ENCODE measurements around the gene SELENOS. TPM values are rescaled to one million over a fixed set of nuclear protein-coding genes. Genes with fewer than 3 reads are reported as not detected.

The SELENOS gene
- total and polyA plus RNA-seq, 9 of the 15 experiments (the other 6 are each of a cell fraction or from before 2014, with no cell fraction given): 24.9 to 57.4 (median 47.9) TPM

DNA sequence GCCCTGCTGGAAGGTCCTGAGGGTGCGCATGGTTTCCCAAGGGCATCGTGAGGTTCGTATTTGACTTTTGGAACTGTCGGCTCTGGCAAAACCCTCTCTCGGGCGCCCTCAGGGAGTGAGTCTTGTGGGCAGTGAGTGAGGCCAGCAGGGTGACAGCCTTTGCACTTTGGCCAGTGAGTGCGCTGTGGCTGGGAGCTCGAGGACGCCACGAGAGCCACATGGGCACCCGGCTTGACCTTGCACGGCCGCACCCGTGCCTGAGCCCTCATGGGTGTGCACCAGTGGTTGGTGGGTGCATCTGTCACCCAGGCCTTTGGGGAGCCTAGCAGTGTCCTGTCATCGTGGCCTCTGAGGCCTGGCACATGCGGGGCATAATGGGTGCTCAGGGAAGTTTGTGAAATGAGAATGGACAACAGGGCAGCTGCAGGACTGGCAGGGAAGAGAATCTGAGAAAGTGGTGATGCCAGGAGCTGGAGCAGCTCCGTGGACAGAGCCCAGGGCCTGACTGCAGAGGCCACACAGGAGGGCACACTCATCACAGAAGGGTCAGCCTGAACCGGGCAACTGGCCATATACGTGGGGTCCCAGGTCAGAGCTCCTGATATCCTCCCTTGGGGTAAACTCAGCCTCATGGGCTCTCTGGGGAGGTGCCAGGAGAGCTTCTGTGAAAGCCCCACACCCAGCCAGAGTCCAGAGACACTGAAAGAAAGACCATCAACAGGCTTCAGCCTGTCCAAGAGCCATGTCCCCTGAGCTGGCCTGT lies 48.2 kb upstream of the SELENOS start:
- Histone ChIP-seq H3K9ac (ENCODE audit: insufficient read depth in 1 of 2, low read depth in 2 of 2, low read length in 2 of 2) (peak overlapping the region in 1 of 2 experiments; percentile 17; a peak in 1 of 4 replicates), H3K36me3 (ENCODE audit: control insufficient read depth, insufficient read depth, low read length) (no peaks in the 10 kb centered on the region), H3K27ac (ENCODE audit: extremely low read depth, low read depth, low read length) (no peak overlapping the region), H3K9me1 (ENCODE audit: control insufficient read depth, insufficient read depth, low read length) (no peaks in the 10 kb centered on the region), H2AFZ (ENCODE audit: low read depth, low read length) (no peak overlapping the region), H4K20me1 (replicated peaks; ENCODE audit: control insufficient read depth, insufficient read depth, low read length) (no peaks in the 10 kb centered on the region), H3K4me2 (ENCODE audit: insufficient read depth, low read length) (no peak overlapping the region), H3K27me3 (ENCODE audit: control insufficient read depth in 2 of 2, insufficient read depth in 2 of 2, low read length in 2 of 2) (peaks cover 0 to 22% of the 10 kb centered on the region in 2 experiments; a peak in 2 of 5 replicates), H3K79me2 (ENCODE audit: control insufficient read depth, insufficient read depth, low read length) (no peaks in the 10 kb centered on the region), H3K4me3 (no peak overlapping the region), H3K4me1 (replicated peaks in 1 of 2; ENCODE audit: control insufficient read depth in 2 of 2, insufficient read depth in 2 of 2, low read length in 2 of 2) (no peaks in the 10 kb centered on the region), H3K9me3 (replicated peaks; ENCODE audit: control insufficient read depth, insufficient read depth, low read depth, low read length) (no peaks in the 10 kb centered on the region)
- CTCF ChIA-PET (ENCODE audit: low intra/inter-chr PET ratio): no interaction called here
- ATAC-seq (no peak), DNase-seq (ENCODE audit: extremely low read depth in 1 of 4, low spot score in 3 of 4) (no peak), FAIRE-seq (no peak)
- intact Hi-C loops (cut with micrococcal nuclease) (no loop called here), in situ Hi-C loops (cut with MboI) (no loop called here)
- POLR2A ChIA-PET: interaction anchor here (1.3 kb wide), 1 partner anchor 10 kb away, joined by 3 read pairs; no protein-coding TSS in a partner anchor
- no TSS peak for BruUV-seq (replicated peaks)
- WGBS (ENCODE audit: insufficient coverage, low coverage, missing lambda C conversion rate): 37% methylated on average over 17 of the region's 19 CpGs
- TF ChIP-seq POLR2G (IDR thresholded peaks at IDR 0.05; ENCODE audit: low read depth, low read length) (peak; percentile 43; the same call in 1 of the 2 replicates), MTA1 (IDR thresholded peaks at IDR 0.05; ENCODE audit: borderline replicate concordance) (no peak)

- ChIA-PET POLR2A (interaction anchor here (0.8 kb wide), 1 partner anchor 22 kb away, joined by 5 read pairs; no protein-coding TSS in a partner anchor), CTCF (ENCODE audit: low intra/inter-chr PET ratio) (no interaction called here)
- H2AFZ ChIP-seq (ENCODE audit: low read depth, low read length): no peak overlapping the region
- intact Hi-C loops (cut with micrococcal nuclease) (no loop called here), in situ Hi-C loops (cut with MboI) (no loop called here)
- H3K9ac ChIP-seq (ENCODE audit: insufficient read depth in 1 of 2, low read depth in 2 of 2, low read length in 2 of 2): no peak overlapping the region; a peak in 1 of 4 replicates
- no peaks in the 10 kb centered on the region for H3K79me2 ChIP-seq (ENCODE audit: control insufficient read depth, insufficient read depth, low read length)
- FAIRE-seq: no peak
- WGBS (ENCODE audit: insufficient coverage, low coverage, missing lambda C conversion rate): 50% methylated on average over 13 of the region's 13 CpGs
- no peaks in the 10 kb centered on the region for H4K20me1 ChIP-seq (replicated peaks; ENCODE audit: control insufficient read depth, insufficient read depth, low read length)
- no peak overlapping the region for H3K4me3 ChIP-seq
- no peaks in the 10 kb centered on the region for H3K4me1 ChIP-seq (replicated peaks in 1 of 2; ENCODE audit: control insufficient read depth in 2 of 2, insufficient read depth in 2 of 2, low read length in 2 of 2)
- H3K4me2 ChIP-seq (ENCODE audit: insufficient read depth, low read length): no peak overlapping the region
- no peak overlapping the region for H3K27ac ChIP-seq (ENCODE audit: extremely low read depth, low read depth, low read length)
- no peaks in the 10 kb centered on the region for H3K9me1 ChIP-seq (ENCODE audit: control insufficient read depth, insufficient read depth, low read length)
- no peak for TF ChIP-seq HDAC8 (tag; IDR thresholded peaks at IDR 0.05)
- TF ChIP-seq ZBED1 (IDR thresholded peaks at IDR 0.05): no peak
- no peak for TF ChIP-seq ETS2 (tag; IDR thresholded peaks at IDR 0.05; ENCODE audit: borderline replicate concordance, poor library complexity, severe bottlenecking)
- no peak for TF ChIP-seq RBM22 (IDR thresholded peaks at IDR 0.05; ENCODE audit: low read depth, low read length, poor library complexity, severe bottlenecking)
- H3K27me3 ChIP-seq (ENCODE audit: control insufficient read depth in 2 of 2, insufficient read depth in 2 of 2, low read length in 2 of 2): peaks cover 0 to 24% of the 10 kb centered on the region in 2 experiments; a peak in 2 of 5 replicates
- H3K36me3 ChIP-seq (ENCODE audit: control insufficient read depth, insufficient read depth, low read length): no peaks in the 10 kb centered on the region
- ATAC-seq: no peak
- BruUV-seq (replicated peaks): no TSS peak
- H3K9me3 ChIP-seq (replicated peaks; ENCODE audit: control insufficient read depth, insufficient read depth, low read depth, low read length): no peaks in the 10 kb centered on the region
- no peak for DNase-seq (ENCODE audit: extremely low read depth in 1 of 4, low spot score in 3 of 4)
Measured at GRCh38 chr15:101324524-101325177, 47.4 kb upstream of the SELENOS start.

Data from K562 (cell line).